ENCODE measurements around the gene HTT. TPM values are rescaled to one million over a fixed set of nuclear protein-coding genes. Genes with fewer than 3 reads are reported as not detected.

The HTT gene
- total RNA-seq, 1 experiment from 2014 or later: 37.4 TPM

DNA sequence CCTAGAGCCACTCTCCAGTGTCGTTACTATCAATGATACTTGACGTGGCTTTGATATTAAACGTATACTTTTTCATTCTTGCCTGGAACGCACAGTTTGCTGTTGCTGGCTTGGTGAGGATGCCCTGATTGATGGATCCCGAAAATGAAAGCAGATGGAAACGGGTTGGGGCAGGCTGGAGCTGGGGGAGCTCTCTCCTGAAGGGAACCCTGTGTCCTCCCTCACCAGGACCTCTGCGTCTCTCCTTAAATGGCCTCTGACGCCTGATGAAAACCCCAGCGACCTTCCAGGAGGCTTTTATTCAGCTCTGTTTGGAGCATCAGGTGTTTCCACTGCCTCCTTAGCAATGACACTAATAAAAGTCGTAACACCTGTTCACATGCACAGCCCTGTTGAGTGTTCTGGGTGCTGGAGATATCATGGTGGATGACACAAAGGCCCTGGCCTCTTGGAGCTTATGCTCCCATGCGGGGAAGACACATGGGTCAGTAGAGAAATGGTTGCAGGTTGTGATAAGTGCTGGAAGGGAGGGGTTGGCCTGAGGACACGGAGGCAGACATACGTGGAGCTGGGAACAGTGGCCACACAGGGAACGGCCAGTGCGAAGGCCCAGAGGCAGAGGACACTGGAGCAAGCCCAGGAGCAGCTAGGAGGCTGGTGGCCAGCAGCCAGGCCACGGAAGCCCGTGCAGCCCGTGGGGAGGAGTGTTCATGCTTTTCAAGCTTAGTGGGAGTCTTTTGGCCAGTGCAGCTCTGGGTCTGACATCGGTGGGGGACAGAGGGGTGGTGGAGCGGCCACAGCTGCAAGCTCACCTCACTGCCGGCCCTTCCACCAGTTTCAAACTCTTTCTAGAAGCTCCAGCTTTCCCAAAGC is 182.0 kb downstream of the HTT start:
- RAD21 ChIA-PET (ENCODE audit: low non-redundant PET in 1 of 2, low total read pairs in 2 of 2, uncharacterized antibody in 2 of 2, unreplicated experiment in 2 of 2): no interaction called here
- BruUV-seq (replicated peaks): no TSS peak
- CTCF ChIA-PET: no interaction called here

More for the DNA sequence above, 182.0 kb downstream of the HTT start:
- no peaks in the 10 kb centered on the region for H3K4me1 ChIP-seq (ENCODE audit: control insufficient read depth in 1 of 2, insufficient read depth in 2 of 2, low read length in 2 of 2)
- no peak for DNase-seq (ENCODE audit: low read depth, low spot score)
- POLR2A ChIA-PET: no interaction called here
- no peak overlapping the region for H3K27ac ChIP-seq (ENCODE audit: low read depth, low read length)
- no peak overlapping the region for H3K4me3 ChIP-seq (replicated peaks in 1 of 2; ENCODE audit: low read depth in 1 of 2, low read length in 2 of 2)
- no peaks in the 10 kb centered on the region for H3K27me3 ChIP-seq (ENCODE audit: insufficient read depth, low read length)
- no peak overlapping the region for H2AFZ ChIP-seq (ENCODE audit: low read depth, low read length, poor library complexity, severe bottlenecking)
- intact Hi-C loops (cut with micrococcal nuclease): no loop called here
- TF ChIP-seq EZH2 (IDR thresholded peaks at IDR 0.05): no peak
- TF ChIP-seq SP1 (IDR thresholded peaks at IDR 0.05; ENCODE audit: low read depth): no peak
- TF ChIP-seq SRF (IDR thresholded peaks at IDR 0.05; ENCODE audit: low read depth): no peak
- no peak for TF ChIP-seq JUND (IDR thresholded peaks at IDR 0.05)
- TF ChIP-seq POLR2AphosphoS5 (IDR thresholded peaks at IDR 0.05; ENCODE audit: low read depth, low read length): no peak
- no peak for TF ChIP-seq ZNF274 (IDR thresholded peaks at IDR 0.05; ENCODE audit: low read depth, low read length)
- no peak for TF ChIP-seq RAD21 (IDR thresholded peaks at IDR 0.05; ENCODE audit: low read depth)
- TF ChIP-seq ZFX (IDR thresholded peaks at IDR 0.05): no peak
- TF ChIP-seq CEBPB (IDR thresholded peaks at IDR 0.05; ENCODE audit: low read depth): no peak
- TF ChIP-seq ELF1 (IDR thresholded peaks at IDR 0.05; ENCODE audit: borderline replicate concordance, low read depth): no peak
- no peak for TF ChIP-seq YY1 (IDR thresholded peaks at IDR 0.05; ENCODE audit: extremely low read depth, insufficient replicate concordance, low read depth, low read length)
- no peak for TF ChIP-seq FOSL1 (IDR thresholded peaks at IDR 0.05; ENCODE audit: low read depth)
- no peak for TF ChIP-seq EGR1 (IDR thresholded peaks at IDR 0.05; ENCODE audit: low read depth)
- TF ChIP-seq, protein P1, sequence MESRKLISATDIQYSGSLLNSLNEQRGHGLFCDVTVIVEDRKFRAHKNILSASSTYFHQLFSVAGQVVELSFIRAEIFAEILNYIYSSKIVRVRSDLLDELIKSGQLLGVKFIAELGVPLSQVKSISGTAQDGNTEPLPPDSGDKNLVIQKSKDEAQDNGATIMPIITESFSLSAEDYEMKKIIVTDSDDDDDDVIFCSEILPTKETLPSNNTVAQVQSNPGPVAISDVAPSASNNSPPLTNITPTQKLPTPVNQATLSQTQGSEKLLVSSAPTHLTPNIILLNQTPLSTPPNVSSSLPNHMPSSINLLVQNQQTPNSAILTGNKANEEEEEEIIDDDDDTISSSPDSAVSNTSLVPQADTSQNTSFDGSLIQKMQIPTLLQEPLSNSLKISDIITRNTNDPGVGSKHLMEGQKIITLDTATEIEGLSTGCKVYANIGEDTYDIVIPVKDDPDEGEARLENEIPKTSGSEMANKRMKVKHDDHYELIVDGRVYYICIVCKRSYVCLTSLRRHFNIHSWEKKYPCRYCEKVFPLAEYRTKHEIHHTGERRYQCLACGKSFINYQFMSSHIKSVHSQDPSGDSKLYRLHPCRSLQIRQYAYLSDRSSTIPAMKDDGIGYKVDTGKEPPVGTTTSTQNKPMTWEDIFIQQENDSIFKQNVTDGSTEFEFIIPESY (IDR thresholded peaks at IDR 0.05; ENCODE audit: extremely low read depth, insufficient replicate concordance, low read length): no peak
- TF ChIP-seq SIN3A (IDR thresholded peaks at IDR 0.05; ENCODE audit: low read depth): no peak
- TF ChIP-seq CBX3 (IDR thresholded peaks at IDR 0.05; ENCODE audit: low read depth): no peak
- TF ChIP-seq, protein P2, sequence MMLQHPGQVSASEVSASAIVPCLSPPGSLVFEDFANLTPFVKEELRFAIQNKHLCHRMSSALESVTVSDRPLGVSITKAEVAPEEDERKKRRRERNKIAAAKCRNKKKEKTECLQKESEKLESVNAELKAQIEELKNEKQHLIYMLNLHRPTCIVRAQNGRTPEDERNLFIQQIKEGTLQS (IDR thresholded peaks at IDR 0.05): no peak
- no peak for TF ChIP-seq EZH2phosphoT487 (IDR thresholded peaks at IDR 0.05; ENCODE audit: borderline replicate concordance)
- TF ChIP-seq, protein P3, sequence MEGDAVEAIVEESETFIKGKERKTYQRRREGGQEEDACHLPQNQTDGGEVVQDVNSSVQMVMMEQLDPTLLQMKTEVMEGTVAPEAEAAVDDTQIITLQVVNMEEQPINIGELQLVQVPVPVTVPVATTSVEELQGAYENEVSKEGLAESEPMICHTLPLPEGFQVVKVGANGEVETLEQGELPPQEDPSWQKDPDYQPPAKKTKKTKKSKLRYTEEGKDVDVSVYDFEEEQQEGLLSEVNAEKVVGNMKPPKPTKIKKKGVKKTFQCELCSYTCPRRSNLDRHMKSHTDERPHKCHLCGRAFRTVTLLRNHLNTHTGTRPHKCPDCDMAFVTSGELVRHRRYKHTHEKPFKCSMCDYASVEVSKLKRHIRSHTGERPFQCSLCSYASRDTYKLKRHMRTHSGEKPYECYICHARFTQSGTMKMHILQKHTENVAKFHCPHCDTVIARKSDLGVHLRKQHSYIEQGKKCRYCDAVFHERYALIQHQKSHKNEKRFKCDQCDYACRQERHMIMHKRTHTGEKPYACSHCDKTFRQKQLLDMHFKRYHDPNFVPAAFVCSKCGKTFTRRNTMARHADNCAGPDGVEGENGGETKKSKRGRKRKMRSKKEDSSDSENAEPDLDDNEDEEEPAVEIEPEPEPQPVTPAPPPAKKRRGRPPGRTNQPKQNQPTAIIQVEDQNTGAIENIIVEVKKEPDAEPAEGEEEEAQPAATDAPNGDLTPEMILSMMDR (IDR thresholded peaks at IDR 0.05 in 2 of 3, conservative IDR thresholded peaks at IDR 0.05 in 1 of 3; ENCODE audit: borderline replicate concordance in 1 of 3, insufficient read depth in 1 of 3, low read depth in 2 of 3, low read length in 2 of 3): no peak
- no peak for TF ChIP-seq POLR2A (IDR thresholded peaks at IDR 0.05; ENCODE audit: borderline replicate concordance, extremely low read depth, insufficient read depth, insufficient read length)
- H3K9ac ChIP-seq (ENCODE audit: low read length): no peak overlapping the region
- H3K9me2 ChIP-seq (ENCODE audit: insufficient read depth): no peaks in the 10 kb centered on the region
- H3K79me2 ChIP-seq (ENCODE audit: insufficient read depth, low read length): no peaks in the 10 kb centered on the region
- no peaks in the 10 kb centered on the region for H4K20me1 ChIP-seq (ENCODE audit: insufficient read depth)
- no peak for ATAC-seq
- no peak overlapping the region for H3K4me2 ChIP-seq (ENCODE audit: low read length)
- H3K36me3 ChIP-seq (ENCODE audit: control insufficient read depth in 1 of 2, insufficient read depth in 2 of 2, low read length in 2 of 2): no peaks in the 10 kb centered on the region
- H3K9me3 ChIP-seq (ENCODE audit: control insufficient read depth in 1 of 2, insufficient read depth in 1 of 2, low read depth in 1 of 2, low read length in 2 of 2): no peaks in the 10 kb centered on the region
